Peyer's patch (tissue), 4 donors: ENCODE measurements around the gene SNU13.

Source experiments
- POLR2A ChIP-seq, 2 donors: fragments of 450-650 bp; IDR thresholded peaks; one replicate each; pipeline ENCODE4 v1.5.1; 2017; ENCODE audit warnings: antibody characterized with exemption in 2 of 2, mild to moderate bottlenecking in 2 of 2, moderate library complexity in 2 of 2
- TF ChIP-seq, protein P1 (sequence below), 6 experiments: fragments of 450-650 bp in 4 of 6; fragments of 200-600 bp in 2 of 6; sonication (generic) in 1 of 6; IDR thresholded peaks; one replicate each; pipeline ENCODE4 v1.5.1; 2017 to 2019; ENCODE audit warnings: antibody characterized with exemption in 6 of 6, mild to moderate bottlenecking in 3 of 6, moderate library complexity in 1 of 6

GRCh38 chr22:41668971-41669911 is 19.4 kb downstream of the SNU13 start:
- TF ChIP-seq, protein P1, sequence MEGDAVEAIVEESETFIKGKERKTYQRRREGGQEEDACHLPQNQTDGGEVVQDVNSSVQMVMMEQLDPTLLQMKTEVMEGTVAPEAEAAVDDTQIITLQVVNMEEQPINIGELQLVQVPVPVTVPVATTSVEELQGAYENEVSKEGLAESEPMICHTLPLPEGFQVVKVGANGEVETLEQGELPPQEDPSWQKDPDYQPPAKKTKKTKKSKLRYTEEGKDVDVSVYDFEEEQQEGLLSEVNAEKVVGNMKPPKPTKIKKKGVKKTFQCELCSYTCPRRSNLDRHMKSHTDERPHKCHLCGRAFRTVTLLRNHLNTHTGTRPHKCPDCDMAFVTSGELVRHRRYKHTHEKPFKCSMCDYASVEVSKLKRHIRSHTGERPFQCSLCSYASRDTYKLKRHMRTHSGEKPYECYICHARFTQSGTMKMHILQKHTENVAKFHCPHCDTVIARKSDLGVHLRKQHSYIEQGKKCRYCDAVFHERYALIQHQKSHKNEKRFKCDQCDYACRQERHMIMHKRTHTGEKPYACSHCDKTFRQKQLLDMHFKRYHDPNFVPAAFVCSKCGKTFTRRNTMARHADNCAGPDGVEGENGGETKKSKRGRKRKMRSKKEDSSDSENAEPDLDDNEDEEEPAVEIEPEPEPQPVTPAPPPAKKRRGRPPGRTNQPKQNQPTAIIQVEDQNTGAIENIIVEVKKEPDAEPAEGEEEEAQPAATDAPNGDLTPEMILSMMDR (IDR thresholded peaks at IDR 0.05) = no peak
- TF ChIP-seq POLR2A (IDR thresholded peaks at IDR 0.05) = no peak
